T-helper 2 cell treated with Interferon-gamma antibody and Interleukin-4, amounts not matched to agents 5 μg/mL and 100 μg/mL, for 36 hours (primary cell): ENCODE data around the gene NPVF.

Source experiments
- DNase-seq: peaks from one replicate; pipeline ENCODE4 v3.0.0; 2021; ENCODE audit warnings: low spot score
- H3K27ac Mint-ChIP-seq: one replicate; pipeline ENCODE4 v1.8.0; 2021; ENCODE audit warnings: mild to moderate bottlenecking, mixed read lengths
- H3K27me3 Mint-ChIP-seq: one replicate; pipeline ENCODE4 v1.8.0; 2021; ENCODE audit warnings: low read depth, mixed read lengths
- H3K36me3 Mint-ChIP-seq: one replicate; pipeline ENCODE4 v1.8.0; 2021; ENCODE audit warnings: low read depth, mixed read lengths
- H3K4me1 Mint-ChIP-seq: one replicate; pipeline ENCODE4 v1.8.0; 2021; ENCODE audit warnings: low read depth, mixed read lengths
- H3K4me3 Mint-ChIP-seq: one replicate; pipeline ENCODE4 v1.8.0; 2022; ENCODE audit warnings: mild to moderate bottlenecking, moderate library complexity, mixed read lengths
- H3K9me3 Mint-ChIP-seq: one replicate; pipeline ENCODE4 v1.8.0; 2021; ENCODE audit warnings: mixed read lengths

NPVF gene

GRCh38 chr7:25228386-25228785 lies at the start of gene NPVF:
TSS of gene NPVF (minus strand) at chr7:25228486. CDS start at chr7:25228439, 47 bp downstream.
- Mint-ChIP-seq H3K36me3 (no peaks in the 10 kb centered on the region), H3K27ac (no peak within 1 kb of the TSS), H3K4me3 (no peak within 1 kb of the TSS), H3K4me1 (no peaks in the 10 kb centered on the region), H3K9me3 (no peaks in the 10 kb centered on the region), H3K27me3 (peaks cover 21% of the 10 kb centered on the region)
- DNase-seq, result no peak

GRCh38 chr7:25272265-25272664 lies 44.0 kb upstream of the NPVF start:
- Mint-ChIP-seq H3K27ac (no peak overlapping the region), H3K36me3 (no peaks in the 10 kb centered on the region), H3K27me3 (peaks cover 2% of the 10 kb centered on the region)

GRCh38 chr7:25263337-25263736 lies 35.1 kb upstream of the NPVF start:
- Mint-ChIP-seq H3K4me1 (peaks cover 22% of the 10 kb centered on the region), H3K27ac (no peak overlapping the region), H3K36me3 (no peaks in the 10 kb centered on the region), H3K4me3 (no peak overlapping the region), H3K9me3 (no peaks in the 10 kb centered on the region), H3K27me3 (peaks cover 15% of the 10 kb centered on the region)
- no peak for DNase-seq

More at GRCh38 chr7:25272265-25272664, 44.0 kb upstream of the NPVF start:
- Mint-ChIP-seq H3K9me3 (no peaks in the 10 kb centered on the region), H3K4me1 (no peaks in the 10 kb centered on the region), H3K4me3 (no peak overlapping the region)
- DNase-seq, result no peak

GRCh38 chr7:25262586-25262985 lies 34.3 kb upstream of the NPVF start:
- no peak overlapping the region for H3K27ac Mint-ChIP-seq
- peaks cover 22% of the 10 kb centered on the region for H3K4me1 Mint-ChIP-seq
- H3K27me3 Mint-ChIP-seq, result peaks cover 15% of the 10 kb centered on the region
- no peaks in the 10 kb centered on the region for H3K36me3 Mint-ChIP-seq
- H3K4me3 Mint-ChIP-seq, result no peak overlapping the region
- no peak for DNase-seq
- no peaks in the 10 kb centered on the region for H3K9me3 Mint-ChIP-seq

GRCh38 chr7:25261545-25262140 lies 33.4 kb upstream of the NPVF start:
- no peak for DNase-seq
- Mint-ChIP-seq H3K36me3 (no peaks in the 10 kb centered on the region), H3K27ac (no peak overlapping the region), H3K4me1 (peaks cover 22% of the 10 kb centered on the region), H3K9me3 (no peaks in the 10 kb centered on the region), H3K4me3 (peak overlapping the region; percentile 67), H3K27me3 (peaks cover 15% of the 10 kb centered on the region)

GRCh38 chr7:25260862-25261494 lies 32.7 kb upstream of the NPVF start:
- no peaks in the 10 kb centered on the region for H3K9me3 Mint-ChIP-seq
- no peaks in the 10 kb centered on the region for H3K36me3 Mint-ChIP-seq
- peaks cover 15% of the 10 kb centered on the region for H3K27me3 Mint-ChIP-seq
- H3K4me3 Mint-ChIP-seq, result peak overlapping the region; percentile 67
- peak overlapping the region; percentile 12 for H3K27ac Mint-ChIP-seq
- peaks cover 22% of the 10 kb centered on the region for H3K4me1 Mint-ChIP-seq
- DNase-seq, result no peak

GRCh38 chr7:25259487-25260243 lies 31.4 kb upstream of the NPVF start:
- H3K36me3 Mint-ChIP-seq, result no peaks in the 10 kb centered on the region
- H3K4me3 Mint-ChIP-seq, result peak overlapping the region; percentile 18
- DNase-seq, result peak; percentile 55
- peaks cover 22% of the 10 kb centered on the region for H3K4me1 Mint-ChIP-seq
- no peak overlapping the region for H3K27ac Mint-ChIP-seq
- H3K27me3 Mint-ChIP-seq, result peaks cover 15% of the 10 kb centered on the region
- no peaks in the 10 kb centered on the region for H3K9me3 Mint-ChIP-seq

GRCh38 chr7:25256333-25256819 lies 28.1 kb upstream of the NPVF start:
- peaks cover 5% of the 10 kb centered on the region for H3K27me3 Mint-ChIP-seq

GRCh38 chr7:25255611-25256332 lies 27.5 kb upstream of the NPVF start:
- H3K4me1 Mint-ChIP-seq, result peaks cover 7% of the 10 kb centered on the region
- DNase-seq, result no peak
- H3K4me3 Mint-ChIP-seq, result no peak overlapping the region
- H3K27ac Mint-ChIP-seq, result no peak overlapping the region
- no peaks in the 10 kb centered on the region for H3K9me3 Mint-ChIP-seq
- H3K27me3 Mint-ChIP-seq, result peaks cover 5% of the 10 kb centered on the region
- no peaks in the 10 kb centered on the region for H3K36me3 Mint-ChIP-seq

More at GRCh38 chr7:25256333-25256819, 28.1 kb upstream of the NPVF start:
- Mint-ChIP-seq H3K27ac (no peak overlapping the region), H3K4me3 (no peak overlapping the region), H3K9me3 (no peaks in the 10 kb centered on the region), H3K4me1 (peaks cover 13% of the 10 kb centered on the region), H3K36me3 (no peaks in the 10 kb centered on the region)
- no peak for DNase-seq

- no peak overlapping the region for H3K27ac Mint-ChIP-seq
- no peaks in the 10 kb centered on the region for H3K36me3 Mint-ChIP-seq
- H3K4me1 Mint-ChIP-seq, result no peaks in the 10 kb centered on the region
- H3K27me3 Mint-ChIP-seq, result peaks cover 5% of the 10 kb centered on the region
- H3K9me3 Mint-ChIP-seq, result no peaks in the 10 kb centered on the region
- H3K4me3 Mint-ChIP-seq, result no peak overlapping the region
- DNase-seq, result no peak
These were observed 26.3 kb upstream of the NPVF start for GRCh38 chr7:25254604-25255003.

GRCh38 chr7:25253714-25254113 lies 25.4 kb upstream of the NPVF start:
- Mint-ChIP-seq H3K36me3 (no peaks in the 10 kb centered on the region), H3K27ac (no peak overlapping the region), H3K27me3 (peaks cover 5% of the 10 kb centered on the region), H3K4me1 (no peaks in the 10 kb centered on the region), H3K4me3 (no peak overlapping the region), H3K9me3 (no peaks in the 10 kb centered on the region)
- DNase-seq, result no peak

- no peak overlapping the region for H3K27ac Mint-ChIP-seq
- DNase-seq, result no peak
- no peaks in the 10 kb centered on the region for H3K9me3 Mint-ChIP-seq
- peaks cover 6% of the 10 kb centered on the region for H3K27me3 Mint-ChIP-seq
- H3K4me3 Mint-ChIP-seq, result no peak overlapping the region
- no peaks in the 10 kb centered on the region for H3K4me1 Mint-ChIP-seq
- H3K36me3 Mint-ChIP-seq, result no peaks in the 10 kb centered on the region
These were observed 22.1 kb upstream of the NPVF start for GRCh38 chr7:25250386-25250785.

- Mint-ChIP-seq H3K9me3 (no peaks in the 10 kb centered on the region), H3K27ac (no peak overlapping the region), H3K36me3 (no peaks in the 10 kb centered on the region), H3K4me1 (no peaks in the 10 kb centered on the region), H3K27me3 (peaks cover 6% of the 10 kb centered on the region), H3K4me3 (no peak overlapping the region)
- DNase-seq, result no peak
These were observed 21.5 kb upstream of the NPVF start for GRCh38 chr7:25249772-25250171.

GRCh38 chr7:25246306-25246705 lies 18.0 kb upstream of the NPVF start:
- no peaks in the 10 kb centered on the region for H3K36me3 Mint-ChIP-seq
- H3K4me1 Mint-ChIP-seq, result no peaks in the 10 kb centered on the region
- no peak for DNase-seq
- H3K9me3 Mint-ChIP-seq, result no peaks in the 10 kb centered on the region
- no peak overlapping the region for H3K27ac Mint-ChIP-seq
- H3K27me3 Mint-ChIP-seq, result peaks cover 6% of the 10 kb centered on the region
- H3K4me3 Mint-ChIP-seq, result no peak overlapping the region
